ENCODE data around the gene PRKCE.
A peak's percentile ranks its signal among the peaks of the same experiment; 100 is the strongest.

Gene PRKCE

DNA sequence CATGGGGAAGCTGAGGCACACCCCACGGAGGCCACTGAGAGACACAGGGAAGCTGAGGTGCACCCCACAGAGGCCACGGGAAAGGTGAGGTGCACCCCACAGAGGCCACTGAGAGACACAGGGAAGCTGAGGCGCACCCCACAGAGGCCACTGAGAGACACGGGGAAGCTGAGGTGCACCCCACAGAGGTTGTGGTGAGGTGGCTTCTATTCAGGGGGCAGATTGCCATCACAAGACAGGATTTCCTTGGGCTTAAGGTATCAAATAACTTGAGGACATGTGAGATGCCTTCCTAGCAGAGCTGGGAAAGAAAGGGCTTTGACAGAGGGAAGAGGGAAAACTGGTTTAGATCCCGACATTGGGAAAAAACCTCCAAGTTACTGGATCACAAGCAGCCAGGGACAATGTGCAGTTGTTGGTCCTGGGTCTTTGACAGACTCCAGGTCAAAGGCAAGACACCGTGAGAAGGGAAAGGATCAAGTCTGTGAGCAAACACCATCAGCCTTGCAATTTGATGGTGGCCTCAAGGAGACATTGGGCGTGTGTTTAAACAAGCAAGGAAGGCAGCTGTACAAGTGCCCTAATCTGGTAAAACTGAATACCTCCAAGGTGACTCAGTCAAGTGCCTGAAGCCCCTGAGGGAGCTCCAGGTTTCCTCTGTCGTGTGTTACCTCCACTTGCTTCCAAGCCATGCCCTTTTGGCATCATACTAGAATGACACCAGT is 512.5 kb downstream of the PRKCE start:
- DNase-seq: no peak

DNA sequence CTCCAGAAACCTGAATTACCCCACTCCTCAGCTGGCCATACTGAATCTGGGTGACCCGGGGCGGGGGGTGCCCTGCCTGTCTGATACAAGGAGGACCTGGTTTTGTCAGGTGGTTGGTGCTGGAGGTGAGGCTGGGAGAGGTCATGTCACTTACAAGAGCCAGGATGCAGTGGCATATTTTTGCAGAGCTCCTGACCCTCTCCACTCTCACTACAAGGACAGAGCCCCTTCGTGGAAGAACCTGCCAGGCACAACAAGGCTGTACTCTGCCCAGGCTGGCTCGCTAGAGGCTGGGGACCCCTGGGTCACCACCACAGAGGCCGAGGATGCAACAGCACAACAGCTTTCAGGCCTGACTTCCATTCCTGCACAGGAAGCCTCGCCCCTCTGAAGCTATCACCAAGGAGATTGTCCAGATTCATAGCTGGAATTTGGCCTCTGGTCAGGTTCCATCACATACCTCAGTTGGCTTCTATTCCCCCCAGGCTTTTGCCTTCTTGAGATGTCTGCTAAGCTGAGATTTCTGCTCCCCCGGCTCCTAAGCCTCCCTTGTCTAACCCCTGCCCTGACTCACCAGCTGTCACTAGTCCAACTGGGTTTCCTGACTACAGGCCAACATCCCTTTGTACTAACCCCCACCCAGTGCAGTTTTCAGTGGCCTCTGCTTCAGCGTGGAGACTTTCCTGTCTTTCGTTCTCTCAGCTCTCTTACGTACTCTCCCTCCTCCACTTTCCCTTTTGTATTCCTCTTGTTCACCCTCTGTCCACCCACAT is 513.2 kb downstream of the PRKCE start:
- DNase-seq: peak in 1 of 2 experiments; percentile 25

DNA sequence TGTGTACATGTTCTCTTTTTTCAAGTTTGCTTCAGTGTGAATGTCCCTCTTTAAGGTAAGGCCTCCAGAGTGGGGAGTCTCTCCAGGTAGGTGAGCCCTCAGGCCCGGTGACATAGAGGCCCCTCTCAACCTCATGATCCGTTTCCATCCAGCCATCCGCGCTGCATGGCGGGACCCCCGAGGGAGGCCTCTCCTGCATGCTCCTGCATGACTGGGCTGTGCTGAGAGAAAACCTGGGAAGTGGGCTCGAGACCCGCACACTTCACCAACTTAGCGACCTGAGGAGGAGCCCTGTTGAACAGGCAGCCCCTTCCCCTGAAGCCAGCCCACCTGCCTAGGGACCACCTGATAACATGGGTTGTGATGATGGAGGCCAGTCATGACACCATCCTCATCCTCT is 514.4 kb downstream of the PRKCE start:
- DNase-seq: no peak

DNA sequence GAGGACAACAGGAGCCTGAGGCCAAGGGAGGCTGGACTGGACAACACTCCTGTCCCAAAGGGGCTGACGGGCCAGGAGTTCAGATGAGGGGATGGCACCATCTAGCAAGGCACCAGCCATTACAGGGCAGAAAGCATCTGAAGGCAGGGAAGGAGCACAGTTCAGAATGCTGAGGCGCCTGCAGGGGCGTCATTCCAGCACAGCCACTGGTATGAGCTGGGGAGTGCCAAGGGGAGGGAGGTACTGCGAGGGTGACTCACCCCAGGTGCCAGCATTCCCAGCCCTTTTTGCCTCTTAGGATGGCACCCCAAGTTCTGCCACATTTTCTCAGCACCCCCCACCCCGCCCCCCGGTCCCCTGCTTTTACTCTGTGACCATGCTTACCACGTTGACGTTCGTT is 515.9 kb downstream of the PRKCE start:
- no peak for DNase-seq

DNA sequence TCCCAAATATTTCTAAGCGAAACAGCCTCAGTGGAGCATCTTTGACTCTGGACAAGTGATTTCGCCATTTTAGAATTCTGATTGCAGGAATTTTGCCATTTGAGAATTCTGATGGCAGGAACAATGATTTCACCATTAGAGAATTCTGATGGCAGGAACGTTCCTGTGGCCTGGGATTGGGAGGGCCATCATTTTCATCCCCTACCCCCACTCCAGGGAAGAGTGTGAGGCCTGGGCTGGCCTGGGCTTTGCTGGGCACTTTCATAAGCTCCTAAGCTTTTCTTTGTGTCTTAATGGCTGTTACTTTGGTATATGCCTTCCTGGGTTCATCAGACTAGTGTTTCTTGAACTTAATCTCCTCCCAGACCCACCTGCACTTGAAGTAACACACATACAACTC is 516.4 kb downstream of the PRKCE start:
- no peak for DNase-seq

DNA sequence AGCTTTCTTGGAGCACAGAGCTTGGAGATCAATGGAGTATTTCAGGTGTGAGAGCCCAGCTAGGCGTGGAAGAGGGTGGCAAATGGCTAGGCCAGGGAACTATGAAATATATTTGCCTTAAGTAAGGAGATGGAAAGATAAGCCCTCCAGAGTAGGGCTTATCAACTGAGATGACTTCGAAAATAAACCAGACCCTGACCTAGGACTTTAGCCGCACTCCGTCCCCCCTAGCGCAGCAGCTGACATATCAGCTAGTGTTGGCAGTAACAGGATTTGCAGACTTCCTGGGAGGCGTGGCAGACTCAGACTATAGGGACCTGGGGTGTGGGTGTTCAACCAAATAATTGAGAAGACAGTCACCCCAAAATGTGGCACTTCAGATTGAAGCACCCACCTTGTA is 518.0 kb downstream of the PRKCE start:
- DNase-seq: no peak

DNA sequence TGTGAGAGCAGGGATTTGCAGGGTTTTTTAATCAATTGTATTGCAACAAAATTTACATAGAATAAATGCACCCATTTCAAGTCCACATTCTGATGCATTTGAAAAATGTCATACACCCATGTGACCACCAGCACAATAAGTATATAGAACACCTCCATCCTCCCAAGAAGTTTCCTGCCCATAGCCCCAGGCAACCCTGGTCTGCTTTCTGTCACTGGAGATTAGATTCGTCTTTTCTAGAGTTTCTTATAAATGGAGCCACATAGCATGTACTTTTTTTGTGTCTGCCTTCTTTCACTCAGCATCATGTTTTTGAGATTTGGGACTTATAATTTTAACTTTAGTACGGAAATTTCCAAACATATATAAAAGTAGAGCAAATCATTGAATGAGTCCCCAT is 518.6 kb downstream of the PRKCE start:
- no peak for DNase-seq

DNA sequence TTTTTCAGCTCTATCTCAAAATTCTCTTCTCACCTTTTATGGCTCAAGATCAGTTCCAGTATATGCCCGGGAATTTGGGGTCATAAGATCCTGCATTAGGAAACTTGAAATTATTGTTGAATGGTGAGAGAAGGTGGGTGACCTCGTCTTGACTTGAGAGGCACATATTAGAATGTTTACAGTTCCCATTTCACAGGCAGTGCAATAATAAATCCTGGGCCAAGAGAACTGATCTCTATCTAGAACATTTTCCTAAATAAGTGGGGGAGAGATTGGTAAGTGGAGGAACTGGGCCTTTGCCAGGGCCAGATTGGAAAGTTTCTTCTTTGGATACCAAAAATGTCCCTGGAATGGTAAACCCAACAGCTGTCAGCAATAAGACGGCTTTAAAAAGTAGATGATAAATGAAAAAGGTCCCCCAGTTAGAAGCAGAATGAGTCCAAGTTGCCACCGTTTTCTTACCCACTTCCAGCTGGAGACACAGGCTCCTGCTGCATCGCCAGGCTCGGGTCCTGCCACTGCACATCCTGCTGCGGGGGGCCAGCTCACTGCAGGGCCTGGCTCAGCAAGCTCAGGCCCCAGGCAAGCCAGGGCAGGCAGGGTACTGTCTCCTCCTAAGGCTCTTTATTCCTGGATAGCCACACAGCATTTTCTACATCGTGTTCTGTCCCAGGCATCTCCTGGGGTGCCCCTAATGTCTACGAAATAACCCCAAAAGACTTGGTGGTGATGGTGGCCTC is 519.3 kb downstream of the PRKCE start:
- no peak for DNase-seq

DNA sequence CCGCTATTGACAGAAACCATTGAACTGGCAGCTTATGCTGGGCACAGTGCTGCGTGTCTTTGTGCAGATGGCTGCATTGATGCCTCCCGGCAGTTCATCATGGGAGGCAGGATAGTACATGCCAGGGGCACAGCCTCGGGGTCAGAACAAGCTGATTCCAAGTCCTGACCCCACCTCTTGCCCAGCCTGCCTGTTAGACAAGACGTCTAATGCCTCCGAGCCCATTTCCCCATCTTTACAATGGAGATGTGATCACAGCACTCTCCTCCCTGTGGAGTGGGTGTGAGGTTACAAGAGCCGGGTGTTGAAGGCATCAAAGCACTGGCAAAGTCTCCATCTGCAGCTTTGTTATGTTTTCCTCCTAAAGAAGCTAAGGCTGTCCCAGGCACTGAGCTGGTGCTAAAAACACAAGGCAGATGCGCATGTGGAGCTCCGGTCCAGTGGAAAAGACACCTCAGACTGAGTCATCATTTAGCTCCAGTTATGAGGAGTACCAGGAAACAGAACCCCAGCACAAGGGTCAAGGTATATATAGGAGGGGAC is 520.0 kb downstream of the PRKCE start:
- DNase-seq: peak; percentile 14 to 23

DNA sequence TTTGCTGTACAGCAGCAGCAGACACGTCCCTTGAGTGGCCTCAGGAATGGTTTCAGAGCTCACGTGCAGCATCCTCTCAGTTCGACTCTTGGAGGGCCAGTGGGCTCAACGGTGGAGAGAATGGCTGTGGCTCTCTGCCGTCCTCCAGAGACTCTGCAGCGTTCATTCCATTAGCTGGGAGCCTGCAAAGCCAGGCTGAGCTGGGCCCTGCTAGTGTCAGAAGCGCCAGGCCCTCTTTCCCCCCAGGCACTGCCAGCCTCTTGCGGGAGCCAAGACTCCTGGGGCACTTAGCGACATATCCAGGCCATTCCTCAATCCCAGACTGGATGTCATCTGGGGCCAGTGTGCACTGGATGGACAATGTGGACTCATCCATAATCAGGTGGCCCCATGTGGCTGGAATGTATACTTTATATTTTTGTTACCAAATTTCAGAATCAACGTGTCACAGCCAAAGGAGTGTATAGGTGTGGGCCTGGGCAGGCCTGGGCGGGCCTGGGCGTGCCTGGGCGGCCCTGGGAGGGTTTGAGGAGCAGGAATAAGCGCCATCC is 520.6 kb downstream of the PRKCE start:
- DNase-seq: no peak

DNA sequence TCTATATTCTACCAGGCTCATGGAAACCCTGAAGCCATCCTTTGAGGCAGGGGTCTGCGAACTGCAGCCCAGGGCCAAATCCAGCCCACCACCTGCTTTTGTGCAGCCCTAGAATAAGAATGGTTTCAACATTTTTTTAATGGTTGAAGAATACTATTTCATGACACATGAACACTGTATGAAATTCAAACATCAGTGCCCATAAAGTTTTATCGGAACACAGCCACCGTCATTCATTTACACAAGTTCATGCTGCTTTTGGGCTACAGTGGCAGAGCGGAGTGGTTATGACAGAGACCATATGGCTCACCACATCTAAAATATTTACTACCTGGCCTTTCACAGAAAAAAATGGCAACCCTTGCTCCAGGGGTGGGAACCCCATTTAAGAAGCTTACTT is 521.6 kb downstream of the PRKCE start:
- no peak for DNase-seq

DNA sequence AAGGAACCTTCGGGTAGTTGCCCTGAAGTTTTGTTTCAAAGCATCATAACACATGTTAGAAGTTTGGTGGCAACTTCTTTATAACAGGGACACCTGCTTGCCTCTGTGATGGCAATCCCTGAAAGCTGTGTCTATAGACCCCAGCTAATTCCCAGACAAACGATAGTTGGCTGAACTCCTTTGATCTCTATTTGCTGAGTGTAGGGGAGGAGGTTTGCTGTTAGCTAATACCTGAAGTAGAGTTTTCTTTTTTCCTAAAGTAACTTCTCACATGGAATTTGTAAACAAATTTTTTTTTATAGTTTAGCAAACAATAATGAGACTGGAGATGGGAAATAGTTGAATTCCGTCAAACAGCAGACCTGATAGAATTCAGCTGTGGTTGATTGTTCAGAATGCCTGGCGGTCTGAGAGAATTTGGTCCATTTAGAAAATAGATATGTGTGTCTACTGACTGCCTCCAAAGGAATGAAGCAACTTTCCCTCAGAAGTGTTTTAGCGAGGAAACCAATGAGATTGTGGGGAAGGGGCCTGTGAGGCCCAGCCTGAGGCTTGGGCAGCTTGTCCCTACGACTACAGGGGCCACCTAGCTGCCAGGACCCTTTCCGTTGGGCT is 522.3 kb downstream of the PRKCE start:
- DNase-seq: no peak

DNA sequence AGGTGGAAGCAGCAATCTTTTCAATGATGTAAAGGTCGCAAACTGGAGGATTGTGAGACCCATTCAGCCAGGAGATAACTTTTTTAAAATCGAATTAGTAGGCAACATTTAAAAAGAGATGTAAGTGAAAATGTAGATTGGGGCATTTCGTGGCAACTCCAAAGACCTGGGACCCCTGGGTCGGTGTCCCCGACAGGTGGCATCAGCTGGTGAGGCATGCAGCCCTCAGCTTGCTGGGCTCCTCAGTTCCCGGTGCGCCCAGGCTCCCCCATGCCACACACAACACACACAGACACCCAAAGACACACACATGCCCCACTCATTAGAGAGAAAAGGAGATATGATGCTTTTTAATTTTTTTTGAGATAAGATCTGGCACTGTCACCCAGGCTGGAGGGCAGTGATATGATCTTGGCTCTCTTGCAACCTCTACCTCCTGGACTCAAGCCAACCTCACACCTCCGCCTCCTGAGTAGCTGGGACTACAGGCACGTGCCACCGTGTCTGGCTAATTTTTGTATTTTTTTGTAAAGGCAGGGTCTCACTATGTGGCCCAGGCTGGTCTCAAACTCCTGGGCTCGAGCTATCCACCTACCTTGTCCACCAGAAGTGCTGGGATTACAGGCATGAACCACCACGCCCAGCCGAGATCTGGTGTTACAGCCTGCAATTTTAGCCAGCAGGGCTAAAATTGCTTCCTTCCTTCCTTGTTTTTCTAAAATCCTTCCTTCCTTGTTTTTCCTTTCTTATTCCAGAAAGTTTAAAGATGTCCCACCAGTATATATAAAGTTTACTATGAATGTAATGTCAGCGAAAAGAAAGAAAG is 523.1 kb downstream of the PRKCE start:
- DNase-seq: no peak

DNA sequence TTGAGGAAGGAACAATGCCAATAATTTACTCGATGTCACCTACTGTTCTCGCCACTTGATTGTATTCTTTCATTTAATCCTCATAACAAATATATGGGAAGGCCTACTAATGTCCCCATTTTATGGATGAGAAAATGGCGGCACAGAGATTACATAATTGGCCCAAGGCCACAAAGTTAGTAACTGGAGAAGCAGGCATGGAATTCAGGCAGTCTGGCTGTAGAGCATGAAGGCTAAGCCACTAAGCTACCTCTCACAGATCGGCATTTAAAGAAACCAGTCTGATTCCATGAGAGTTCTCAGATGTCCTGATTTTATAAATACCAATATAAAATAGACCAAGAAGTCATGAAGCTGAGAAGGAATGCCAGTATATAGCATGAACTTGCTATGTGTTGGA is 523.9 kb downstream of the PRKCE start:
- no peak for DNase-seq

DNA sequence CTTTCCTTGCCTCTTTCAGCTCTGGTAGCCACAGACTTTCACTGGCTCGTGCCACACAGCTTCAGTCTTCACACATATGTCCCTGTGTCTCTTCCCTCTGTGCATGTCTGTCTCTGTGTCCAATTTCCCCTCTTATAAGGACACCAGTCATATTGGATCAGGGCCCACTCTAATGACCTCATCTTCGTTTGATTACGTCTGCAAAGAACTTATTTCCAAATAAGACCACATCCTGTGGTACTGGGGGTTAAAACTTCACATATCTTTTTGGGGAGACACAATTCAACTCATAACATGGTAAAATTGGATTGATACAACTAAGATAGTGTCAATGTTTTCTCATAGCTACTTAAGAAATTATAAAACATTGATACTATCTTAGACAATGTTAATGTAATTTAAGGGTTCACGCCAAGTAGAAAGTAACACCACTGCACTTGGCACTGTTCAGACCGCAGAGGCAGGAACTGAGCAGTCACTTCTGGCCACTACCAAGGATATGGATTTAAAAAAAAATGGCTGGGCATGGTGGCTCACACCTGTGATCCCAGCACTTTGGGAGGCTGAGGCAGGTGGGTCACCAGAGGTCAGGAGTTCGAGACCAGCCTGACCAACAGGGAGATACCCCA is 526.1 kb downstream of the PRKCE start:
- DNase-seq: no peak

DNA sequence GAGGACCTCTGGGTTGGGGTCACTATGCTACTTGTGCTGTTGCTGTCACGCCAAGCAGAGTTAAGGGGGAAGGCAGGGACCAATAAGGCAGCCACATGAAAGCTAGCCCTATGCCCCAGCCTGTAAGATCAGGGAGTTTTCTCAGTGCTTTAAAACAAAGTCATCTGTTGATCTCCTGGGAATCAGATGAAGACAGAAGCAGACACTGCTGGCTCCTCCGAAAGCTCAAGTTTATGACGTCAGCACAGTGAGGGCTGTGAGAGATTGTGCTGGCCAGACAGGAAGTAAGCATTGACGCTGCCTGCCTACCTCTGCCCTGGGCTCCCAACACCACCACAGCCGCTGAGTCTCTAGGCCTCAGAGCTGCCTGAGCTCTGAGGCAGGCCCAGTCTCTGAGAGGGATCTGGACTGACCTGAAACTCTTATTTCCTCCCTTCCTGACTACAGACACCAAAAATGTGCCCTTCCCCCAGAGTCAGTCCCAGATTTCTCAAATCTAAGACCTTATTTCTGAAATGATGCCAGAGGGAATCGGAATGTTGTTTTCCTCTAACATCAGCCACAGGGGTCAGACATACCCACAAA is 527.7 kb downstream of the PRKCE start:
- no peak for DNase-seq

DNA sequence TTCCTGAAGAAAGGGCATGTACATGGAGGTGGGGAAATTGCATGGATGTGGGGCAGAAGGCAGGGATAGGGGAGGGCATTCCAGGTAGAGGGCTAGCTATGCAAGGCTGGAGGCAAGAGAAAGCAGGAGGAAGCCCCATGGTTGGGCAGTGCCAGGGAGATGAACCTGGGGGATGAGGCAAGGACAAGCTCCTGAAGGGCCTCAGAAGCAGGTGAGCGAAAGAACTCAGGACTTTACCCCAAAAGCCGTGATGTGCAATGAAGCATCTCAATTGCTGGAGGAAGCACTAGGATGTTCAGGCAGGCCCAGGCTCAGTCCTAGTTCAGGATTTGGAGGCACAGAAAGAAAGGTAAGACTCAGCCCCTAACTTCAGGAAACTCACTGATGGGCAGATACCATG is 528.7 kb downstream of the PRKCE start:
- no peak for DNase-seq

DNA sequence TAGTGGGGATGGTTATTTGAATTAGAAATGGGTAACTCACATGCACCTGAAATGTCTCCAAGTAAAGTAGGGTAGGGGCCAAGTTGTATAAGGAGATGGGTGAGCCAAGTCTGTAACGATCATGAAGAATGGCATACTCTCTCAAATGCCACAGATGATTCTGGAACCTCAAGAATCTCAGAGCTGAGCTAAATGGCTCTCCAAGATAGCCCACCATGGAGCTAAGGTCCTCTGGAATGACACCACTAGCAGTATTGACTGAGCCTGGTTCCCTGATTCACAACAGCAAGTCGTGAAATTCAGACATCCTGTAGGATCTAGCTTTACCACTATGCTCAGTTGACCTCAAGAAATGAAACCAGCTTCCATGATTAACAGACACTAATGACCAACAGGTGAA is 529.8 kb downstream of the PRKCE start:
- no peak for DNase-seq

DNA sequence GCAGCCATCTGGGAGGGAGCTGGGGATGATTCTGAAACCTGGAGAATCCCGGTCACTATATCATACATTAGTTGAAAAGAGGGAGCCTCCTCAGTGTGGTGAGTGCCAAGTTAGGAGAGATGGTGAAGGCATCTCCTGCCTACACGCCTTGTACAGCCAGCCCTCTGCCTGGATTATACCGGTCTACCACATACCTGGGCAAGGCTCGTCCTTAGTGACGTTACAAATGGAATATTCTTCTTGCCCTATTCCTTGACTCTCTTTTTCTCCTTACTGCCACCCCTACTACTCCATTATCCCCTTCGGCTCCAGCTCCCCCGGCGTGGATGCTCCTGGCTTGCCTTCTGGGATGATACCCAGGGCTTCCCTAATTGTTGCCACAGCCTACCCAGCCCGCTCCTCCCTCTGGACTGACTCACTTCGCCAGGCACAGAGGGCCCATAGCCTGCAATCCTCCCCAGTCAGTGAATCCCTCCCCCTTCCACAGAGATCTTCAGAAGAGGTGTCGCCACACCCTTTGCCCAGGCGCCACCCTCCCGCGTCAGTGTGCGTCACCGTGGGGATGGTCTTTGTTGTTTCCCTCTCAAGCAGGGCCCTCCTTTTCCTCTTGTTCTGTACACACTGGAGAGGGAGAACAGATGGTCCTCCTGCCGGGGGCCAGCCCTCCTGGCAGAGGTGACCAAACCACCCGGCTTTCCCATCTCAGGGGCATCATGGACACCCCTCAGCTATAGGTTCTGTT is 530.5 kb downstream of the PRKCE start:
- DNase-seq: no peak

DNA sequence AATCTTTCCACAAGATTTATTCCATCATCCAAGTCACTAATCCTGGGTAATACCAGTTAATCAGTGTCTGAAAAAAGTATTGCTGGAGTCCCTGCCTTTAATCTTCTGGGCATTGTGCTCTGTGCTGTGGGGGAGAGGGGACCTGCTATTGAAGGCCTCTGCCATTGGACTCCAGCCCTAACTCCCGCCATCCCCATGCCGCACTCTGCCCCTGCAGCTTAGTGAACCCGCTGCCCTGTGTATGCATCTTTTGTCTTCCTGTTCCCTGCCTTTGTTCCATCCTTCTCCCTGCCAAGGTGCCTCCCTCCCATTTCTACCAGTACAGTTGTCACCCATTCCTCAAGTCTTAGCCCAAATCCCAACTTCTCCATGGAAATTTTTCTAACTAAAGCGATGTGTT is 532.0 kb downstream of the PRKCE start:
- DNase-seq: no peak
